ENCODE data around the gene CETN2. TPM values are rescaled to one million over a fixed set of nuclear protein-coding genes. Genes with fewer than 3 reads are reported as not detected.

The CETN2 gene
- total and polyA plus RNA-seq, 2 experiments from 2014 or later = 44.8 to 46.0 TPM

- no peak overlapping the region for H2AFZ ChIP-seq
- H3K4me1 ChIP-seq (ENCODE audit: insufficient read depth) = no peaks in the 10 kb centered on the region
- TF ChIP-seq EZH2phosphoT487 (IDR thresholded peaks at IDR 0.05; ENCODE audit: low read depth, severe bottlenecking, unreplicated experiment) (no peak), EZH2 (IDR thresholded peaks at IDR 0.05; ENCODE audit: borderline replicate concordance) (no peak), CTCF (IDR thresholded peaks at IDR 0.05; ENCODE audit: poor library complexity) (no peak)
- H3K4me2 ChIP-seq = no peak overlapping the region
- H3K27me3 ChIP-seq = no peaks in the 10 kb centered on the region
- no peaks in the 10 kb centered on the region for H4K20me1 ChIP-seq (ENCODE audit: insufficient read depth, poor library complexity, severe bottlenecking)
- H3K9me2 ChIP-seq (replicated peaks; ENCODE audit: insufficient read depth) = no peaks in the 10 kb centered on the region
- no peaks in the 10 kb centered on the region for H3K9me3 ChIP-seq (ENCODE audit: low read depth)
- no peak overlapping the region for H3K27ac ChIP-seq
- DNase-seq (ENCODE audit: low spot score) = no peak
- no peak overlapping the region for H3K4me3 ChIP-seq
- 89% methylated on average over 7 of the region's 7 CpGs for WGBS (ENCODE audit: low lambda C conversion rate, missing lambda C conversion rate)
- H3K36me3 ChIP-seq (replicated peaks; ENCODE audit: insufficient read depth, low read depth) = peaks cover 6% of the 10 kb centered on the region
- H3K79me2 ChIP-seq = no peaks in the 10 kb centered on the region
Observed at GRCh38 chrX:152853986-152854385, 23.4 kb upstream of the CETN2 start.

- no peaks in the 10 kb centered on the region for H3K27me3 ChIP-seq
- no peaks in the 10 kb centered on the region for H3K4me1 ChIP-seq (ENCODE audit: insufficient read depth)
- no peaks in the 10 kb centered on the region for H4K20me1 ChIP-seq (ENCODE audit: insufficient read depth, poor library complexity, severe bottlenecking)
- no peak for TF ChIP-seq EZH2phosphoT487 (IDR thresholded peaks at IDR 0.05; ENCODE audit: low read depth, severe bottlenecking, unreplicated experiment)
- TF ChIP-seq EZH2 (IDR thresholded peaks at IDR 0.05; ENCODE audit: borderline replicate concordance) = no peak
- no peak for TF ChIP-seq CTCF (IDR thresholded peaks at IDR 0.05; ENCODE audit: poor library complexity)
- H3K4me3 ChIP-seq = no peak overlapping the region
- no peaks in the 10 kb centered on the region for H3K36me3 ChIP-seq (replicated peaks; ENCODE audit: insufficient read depth, low read depth)
- DNase-seq (ENCODE audit: low spot score) = no peak
- no peak overlapping the region for H3K4me2 ChIP-seq
- WGBS (ENCODE audit: low lambda C conversion rate, missing lambda C conversion rate) = 81% methylated on average over 2 of the region's 2 CpGs
- H2AFZ ChIP-seq = no peak overlapping the region
- no peaks in the 10 kb centered on the region for H3K9me2 ChIP-seq (replicated peaks; ENCODE audit: insufficient read depth)
- no peaks in the 10 kb centered on the region for H3K79me2 ChIP-seq
- H3K9me3 ChIP-seq (ENCODE audit: low read depth) = no peaks in the 10 kb centered on the region
- H3K27ac ChIP-seq = no peak overlapping the region
Observed at GRCh38 chrX:152850465-152850864, 19.9 kb upstream of the CETN2 start.

GRCh38 chrX:152847281-152847680, 16.7 kb upstream of the CETN2 start:
- no peak overlapping the region for H3K4me3 ChIP-seq
- H3K9me3 ChIP-seq (ENCODE audit: low read depth) = no peaks in the 10 kb centered on the region
- no peak overlapping the region for H2AFZ ChIP-seq
- no peak overlapping the region for H3K27ac ChIP-seq
- H3K9me2 ChIP-seq (replicated peaks; ENCODE audit: insufficient read depth) = no peaks in the 10 kb centered on the region
- 68% methylated on average over 6 of the region's 6 CpGs for WGBS (ENCODE audit: low lambda C conversion rate, missing lambda C conversion rate)
- no peak for DNase-seq (ENCODE audit: low spot score)
- H3K27me3 ChIP-seq = no peaks in the 10 kb centered on the region
- H3K4me1 ChIP-seq (ENCODE audit: insufficient read depth) = no peaks in the 10 kb centered on the region
- TF ChIP-seq EZH2phosphoT487 (IDR thresholded peaks at IDR 0.05; ENCODE audit: low read depth, severe bottlenecking, unreplicated experiment) (no peak), EZH2 (IDR thresholded peaks at IDR 0.05; ENCODE audit: borderline replicate concordance) (no peak)
- H3K36me3 ChIP-seq (replicated peaks; ENCODE audit: insufficient read depth, low read depth) = no peaks in the 10 kb centered on the region
- no peaks in the 10 kb centered on the region for H4K20me1 ChIP-seq (ENCODE audit: insufficient read depth, poor library complexity, severe bottlenecking)
- no peak overlapping the region for H3K4me2 ChIP-seq
- H3K79me2 ChIP-seq = peaks cover 10% of the 10 kb centered on the region

- Histone ChIP-seq H3K79me2 (peaks cover 21% of the 10 kb centered on the region), H3K4me1 (ENCODE audit: insufficient read depth) (no peaks in the 10 kb centered on the region), H3K9me2 (replicated peaks; ENCODE audit: insufficient read depth) (no peaks in the 10 kb centered on the region), H3K4me3 (no peak overlapping the region), H3K27me3 (no peaks in the 10 kb centered on the region), H3K36me3 (replicated peaks; ENCODE audit: insufficient read depth, low read depth) (no peaks in the 10 kb centered on the region), H3K9me3 (ENCODE audit: low read depth) (no peaks in the 10 kb centered on the region), H4K20me1 (ENCODE audit: insufficient read depth, poor library complexity, severe bottlenecking) (no peaks in the 10 kb centered on the region), H3K4me2 (no peak overlapping the region), H2AFZ (no peak overlapping the region), H3K27ac (no peak overlapping the region)
- WGBS (ENCODE audit: low lambda C conversion rate, missing lambda C conversion rate) = 75% methylated on average over 17 of the region's 17 CpGs
- TF ChIP-seq EZH2phosphoT487 (IDR thresholded peaks at IDR 0.05; ENCODE audit: low read depth, severe bottlenecking, unreplicated experiment) = no peak
- TF ChIP-seq EZH2 (IDR thresholded peaks at IDR 0.05; ENCODE audit: borderline replicate concordance) = no peak
- TF ChIP-seq CTCF (IDR thresholded peaks at IDR 0.05; ENCODE audit: poor library complexity) = no peak
- no peak for DNase-seq (ENCODE audit: low spot score)
Observed at GRCh38 chrX:152845618-152846240, 15.2 kb upstream of the CETN2 start.

All from hepatocyte (in vitro differentiated cells).